NCI-H1436 (cell line): Measurements from ENCODE around the gene CDC14B.

Source experiments
- DNase-seq: peaks from one replicate; lab custom pipeline; 2025; lab: John Stamatoyannopoulos, UW

Gene CDC14B

DNA sequence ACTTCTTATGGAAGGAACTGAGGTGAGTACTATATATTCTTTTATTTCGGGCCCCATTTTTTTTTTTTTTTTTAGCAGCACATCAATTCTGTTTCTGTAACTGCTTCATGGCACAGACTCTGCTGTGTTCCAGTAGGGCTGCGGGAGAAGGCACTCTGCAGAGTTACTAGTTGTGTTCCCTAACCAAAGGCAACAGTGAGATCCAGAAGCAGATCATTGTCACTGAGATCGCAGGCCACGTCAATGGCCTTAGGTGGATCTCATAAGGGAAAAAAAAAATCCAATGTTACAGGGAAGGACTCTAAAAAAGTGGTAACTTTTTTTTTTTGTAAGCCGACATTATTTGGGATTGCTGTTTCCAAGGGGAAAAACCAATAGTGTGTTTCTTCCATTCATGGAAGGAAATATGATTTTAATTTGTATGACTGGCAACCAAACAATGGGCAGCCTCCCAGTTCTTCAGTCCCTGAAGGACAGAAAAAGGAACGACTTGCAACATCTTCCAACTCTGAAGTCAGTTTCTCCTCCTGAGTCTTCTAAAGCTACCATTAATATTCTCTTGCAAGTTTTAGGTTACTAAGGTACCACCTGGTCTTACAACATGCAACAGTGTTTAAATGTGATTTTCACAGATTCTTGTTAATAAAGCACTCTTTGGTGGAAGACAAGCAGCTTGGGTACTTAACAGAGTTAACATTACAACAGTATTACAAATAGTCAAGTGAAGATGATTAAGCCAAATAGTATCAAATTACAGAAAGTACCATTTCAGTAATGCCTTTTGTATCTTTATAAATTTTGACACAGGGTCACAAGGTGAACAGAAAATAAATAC lies 116.9 kb downstream of the CDC14B start:
- no peak for DNase-seq

DNA sequence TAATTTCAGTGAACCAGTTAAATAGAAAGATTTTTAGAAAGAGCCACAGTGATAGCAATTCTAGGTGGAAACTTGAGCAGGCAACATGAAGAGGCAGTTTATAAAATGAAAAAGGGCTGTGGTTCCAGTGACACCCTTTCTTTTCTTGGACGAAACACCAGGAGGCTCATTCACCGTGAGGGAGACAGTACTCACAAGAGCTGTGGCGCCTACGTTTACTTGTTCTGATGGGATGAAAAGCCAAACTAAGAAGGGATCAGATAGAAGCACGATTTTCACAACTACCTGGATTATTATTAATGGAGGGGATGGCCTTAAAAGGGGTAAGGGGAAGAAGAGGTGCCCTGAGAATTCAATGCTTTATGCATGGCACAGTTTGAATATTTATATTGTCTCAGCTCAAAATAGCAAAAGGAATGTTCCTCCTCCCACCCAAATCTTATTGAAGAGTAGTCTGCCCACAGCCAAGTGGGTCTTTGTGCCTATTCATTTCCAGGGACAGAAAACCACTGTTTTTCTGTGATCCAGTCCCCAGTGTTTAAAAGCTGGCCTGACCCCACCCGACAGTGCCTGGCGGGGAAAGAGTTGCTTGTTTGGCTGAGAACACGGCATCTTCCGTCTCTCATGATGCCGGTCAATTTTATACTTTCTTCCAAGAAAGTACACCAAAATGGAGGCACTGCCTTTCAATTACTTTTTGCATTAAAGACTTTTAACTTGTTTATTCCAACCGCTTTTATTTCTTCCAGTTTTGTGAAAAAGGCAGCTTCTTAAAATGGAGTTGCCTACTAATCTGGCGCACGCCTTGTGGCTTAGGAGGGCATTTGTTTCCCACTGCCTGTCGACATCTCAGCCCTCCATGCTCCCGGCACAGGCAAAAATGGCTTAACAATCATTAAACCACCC lies 117.8 kb downstream of the CDC14B start:
- DNase-seq, result no peak

DNA sequence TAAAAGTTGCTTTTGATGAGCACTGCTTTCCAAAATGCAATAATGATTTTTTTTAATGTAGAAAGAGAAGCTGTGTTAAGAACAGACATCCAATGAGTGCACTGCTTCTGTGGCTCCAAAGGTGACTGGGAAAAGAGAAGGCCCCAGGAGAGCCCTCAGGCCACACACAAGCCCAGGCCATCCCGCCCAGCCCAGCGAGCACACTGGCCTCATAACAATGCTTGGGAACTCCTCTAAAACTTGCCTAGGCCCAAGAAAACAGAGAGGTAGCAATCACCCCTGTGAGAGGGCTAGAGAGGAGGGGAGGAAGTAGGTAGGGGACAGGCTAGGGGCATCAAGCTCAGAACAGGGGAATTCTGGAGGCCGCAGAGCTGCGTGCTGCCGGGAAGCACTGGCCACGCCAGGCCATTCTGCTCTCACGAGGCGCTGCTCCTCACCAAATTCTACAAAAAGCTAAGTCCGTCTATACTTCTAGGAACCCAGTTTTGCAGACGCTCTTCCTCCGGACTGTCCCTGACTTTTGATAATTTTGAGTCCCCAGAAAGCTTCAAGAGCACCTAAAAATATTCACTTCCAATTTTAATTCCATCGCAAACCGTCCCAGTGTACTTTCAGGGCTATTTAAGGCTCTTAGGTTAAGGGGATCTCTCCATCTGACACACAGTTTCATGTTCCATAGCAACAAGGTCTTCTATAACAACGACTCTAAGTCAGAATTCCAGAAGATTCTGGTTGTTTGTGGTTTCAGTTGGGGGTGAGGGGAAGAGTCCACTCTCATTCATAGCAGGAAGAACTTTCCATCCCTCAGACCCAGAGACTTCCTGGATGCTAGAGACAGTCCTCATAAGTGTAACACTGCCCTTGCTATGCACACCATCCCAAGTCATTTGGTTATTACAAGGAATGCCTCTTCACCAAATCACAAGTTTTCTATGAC lies 118.7 kb downstream of the CDC14B start:
- DNase-seq, result no peak

DNA sequence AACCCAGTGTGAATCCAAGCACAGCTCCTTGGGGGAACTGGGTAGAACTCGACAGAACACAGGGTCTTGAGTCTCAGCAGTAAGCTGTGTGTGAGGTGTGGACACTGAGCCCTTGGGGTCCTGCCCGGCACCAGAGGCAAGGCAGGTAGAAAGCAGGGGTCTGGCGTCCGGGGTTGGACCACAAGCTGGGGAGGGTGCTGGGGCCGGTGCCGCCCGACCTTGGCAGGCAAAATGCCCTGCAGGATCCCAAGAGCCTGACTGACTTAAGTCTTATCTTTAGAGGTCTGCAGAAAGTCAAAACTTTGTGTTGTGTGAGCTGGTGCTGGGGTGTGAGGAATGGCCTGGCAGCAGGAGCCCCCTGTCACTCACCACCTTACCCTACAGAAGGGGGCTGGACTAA lies 120.4 kb downstream of the CDC14B start:
- no peak for DNase-seq

DNA sequence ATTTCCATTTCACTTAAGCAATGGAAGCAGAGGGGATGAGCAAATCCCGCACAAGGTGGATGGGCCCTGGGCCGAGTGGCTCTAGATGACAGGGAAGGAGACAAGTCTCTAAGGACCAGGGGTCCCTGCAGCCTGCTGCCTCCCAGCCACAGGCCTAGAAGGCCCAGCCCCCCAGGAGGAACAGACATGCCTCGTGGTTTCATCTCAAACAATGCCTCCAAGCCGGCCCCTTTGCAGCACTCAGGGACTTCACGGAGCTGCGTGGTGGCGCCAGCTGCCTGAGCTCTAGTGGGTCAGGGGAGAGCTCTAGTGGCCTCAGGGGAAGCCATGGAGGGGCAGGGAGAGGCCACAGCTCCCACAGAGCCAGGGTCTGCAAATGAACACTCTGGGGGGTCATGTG lies 120.8 kb downstream of the CDC14B start:
- DNase-seq, result no peak

DNA sequence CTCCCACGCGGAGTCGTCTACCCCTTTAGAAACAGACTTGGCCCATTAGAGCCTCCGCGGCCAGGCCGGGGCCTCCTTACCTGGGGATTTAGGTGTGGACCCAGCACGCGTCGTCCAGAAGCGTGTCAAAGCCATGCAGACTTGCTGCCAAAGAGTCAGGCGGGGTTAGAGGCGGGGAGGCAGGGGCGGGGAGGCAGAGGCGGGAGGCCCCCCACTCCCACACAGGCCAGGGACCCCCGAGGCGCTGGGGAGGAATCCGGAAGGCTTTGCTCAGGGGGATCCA lies 122.6 kb downstream of the CDC14B start:
- no peak for DNase-seq

DNA sequence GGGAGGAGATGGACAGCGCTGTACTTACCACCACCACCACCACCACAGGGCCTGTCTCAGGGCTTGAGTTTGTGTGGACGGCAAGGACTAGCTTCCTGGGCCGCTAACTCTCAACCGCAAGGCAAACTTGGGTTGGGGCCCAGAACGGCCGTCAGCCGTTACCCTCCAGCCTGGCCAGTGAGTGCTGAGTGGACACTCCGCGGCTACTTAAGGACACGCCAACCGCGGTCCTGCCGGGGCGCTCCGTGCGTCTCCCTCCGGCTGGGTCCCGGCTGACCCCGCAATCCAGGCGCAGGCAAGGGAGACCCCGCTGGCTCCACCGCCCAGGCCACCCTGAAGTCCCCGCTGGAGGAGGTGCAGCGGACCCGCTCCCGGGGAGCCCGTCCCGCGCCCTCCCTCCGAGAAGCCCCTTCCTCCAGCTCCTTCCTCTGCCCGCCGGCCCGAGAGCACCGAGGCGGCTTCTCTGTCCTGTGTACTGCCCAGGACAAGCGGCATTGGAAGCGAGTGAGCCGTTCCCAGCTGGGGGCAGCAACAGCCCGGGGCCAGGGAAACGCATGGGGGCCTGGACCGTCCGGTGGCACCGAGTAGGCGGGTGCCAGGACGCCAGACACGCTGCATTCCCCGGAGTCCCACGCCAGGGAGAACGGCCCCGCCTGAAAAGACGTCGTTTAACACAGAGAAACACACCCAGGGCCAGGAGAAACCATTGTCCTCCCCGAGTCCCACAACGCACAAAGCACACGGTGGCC lies 123.1 kb downstream of the CDC14B start:
- no peak for DNase-seq

DNA sequence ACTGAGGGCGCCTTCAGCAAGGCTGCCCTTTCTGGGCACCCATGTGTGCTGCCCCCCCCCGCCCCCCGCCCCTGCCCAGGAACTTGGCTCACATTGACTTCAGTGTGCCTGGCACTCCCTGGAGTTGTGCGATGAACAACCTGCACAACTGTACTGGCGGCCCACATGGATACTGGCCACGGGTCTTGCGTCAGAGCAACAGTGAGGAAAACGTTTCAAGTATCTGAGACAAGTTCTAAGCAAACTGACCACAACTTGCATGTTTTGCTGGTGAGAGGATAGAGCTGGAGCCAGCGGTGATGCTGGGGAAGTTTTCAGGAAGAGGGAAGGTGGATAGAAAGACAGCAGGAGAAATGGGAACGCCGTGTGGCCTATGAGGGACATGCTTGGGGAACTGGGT lies 124.3 kb downstream of the CDC14B start:
- no peak for DNase-seq

DNA sequence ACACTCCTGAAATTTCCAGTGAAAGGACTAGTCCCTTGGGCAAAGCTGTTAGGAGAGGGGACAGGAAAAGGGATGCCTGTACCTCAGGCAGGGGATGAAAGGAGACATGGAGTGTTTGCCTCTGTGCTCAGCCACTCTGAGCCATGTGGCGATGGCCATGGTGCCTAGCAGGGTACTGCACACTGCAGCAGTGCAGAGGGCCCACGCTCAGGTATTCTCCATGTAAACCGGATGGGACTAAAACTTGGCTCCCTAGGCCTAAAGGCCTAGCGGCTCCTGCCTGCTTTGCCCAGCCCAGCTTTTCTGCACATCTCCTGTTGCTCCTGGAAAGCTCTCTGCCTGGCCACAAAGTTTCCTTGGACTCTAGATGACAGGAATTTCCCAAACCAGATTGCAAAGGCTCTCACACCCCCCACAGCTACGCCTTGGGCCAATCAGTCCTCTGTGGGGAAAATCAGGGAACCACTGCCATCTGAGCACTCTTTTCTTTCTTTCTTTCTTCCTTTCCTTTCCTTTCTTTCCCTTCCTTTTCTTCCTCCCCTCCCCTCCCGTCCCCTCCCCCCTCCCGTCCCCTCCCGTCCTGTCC lies 125.3 kb downstream of the CDC14B start:
- no peak for DNase-seq

DNA sequence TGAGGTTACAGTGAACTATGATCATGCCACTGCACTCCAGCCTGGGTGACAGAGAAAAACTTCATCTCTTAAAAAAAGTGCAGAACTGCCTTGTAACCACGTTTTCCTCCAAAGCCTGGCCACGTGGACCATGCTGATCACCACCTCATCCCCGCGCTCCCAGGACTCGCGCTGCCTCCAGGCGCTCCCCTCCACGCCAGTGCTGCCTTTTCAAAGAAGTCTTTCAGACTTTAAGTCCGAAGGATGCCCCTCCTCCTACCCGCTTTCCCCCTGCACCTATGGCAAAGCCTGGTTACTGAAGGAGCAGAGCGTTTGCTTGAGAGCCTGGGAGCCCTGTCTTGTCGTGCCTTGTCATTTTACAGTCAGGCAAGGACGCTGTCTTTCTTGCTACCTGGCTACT lies 125.9 kb downstream of the CDC14B start:
- DNase-seq, result no peak

DNA sequence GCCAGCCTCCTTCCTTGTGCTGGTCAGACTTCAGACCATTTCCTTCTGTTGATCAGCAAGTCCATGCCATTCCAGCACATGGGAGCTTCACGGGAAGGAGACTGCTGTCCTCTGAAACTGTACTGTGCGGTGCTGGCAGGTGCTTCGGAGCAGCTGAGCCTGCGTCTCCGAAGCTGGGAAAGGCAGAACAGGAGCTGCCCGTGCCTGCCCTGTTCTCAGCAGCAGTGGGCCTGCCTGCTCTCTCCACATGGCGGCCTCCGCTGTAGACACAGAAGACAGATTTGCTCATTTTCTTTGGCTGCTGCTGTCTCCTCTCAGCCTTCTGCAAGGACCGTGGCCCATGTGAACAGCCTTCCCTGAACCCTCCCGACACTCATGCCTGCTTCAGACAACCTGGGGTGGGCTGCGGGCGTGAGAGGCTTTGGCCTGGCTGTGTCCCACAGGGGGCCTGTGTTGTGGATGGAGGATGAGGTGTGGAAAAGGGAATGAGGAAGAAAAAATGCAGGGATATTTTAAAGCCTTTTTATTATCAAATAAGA lies 126.6 kb downstream of the CDC14B start:
- no peak for DNase-seq

DNA sequence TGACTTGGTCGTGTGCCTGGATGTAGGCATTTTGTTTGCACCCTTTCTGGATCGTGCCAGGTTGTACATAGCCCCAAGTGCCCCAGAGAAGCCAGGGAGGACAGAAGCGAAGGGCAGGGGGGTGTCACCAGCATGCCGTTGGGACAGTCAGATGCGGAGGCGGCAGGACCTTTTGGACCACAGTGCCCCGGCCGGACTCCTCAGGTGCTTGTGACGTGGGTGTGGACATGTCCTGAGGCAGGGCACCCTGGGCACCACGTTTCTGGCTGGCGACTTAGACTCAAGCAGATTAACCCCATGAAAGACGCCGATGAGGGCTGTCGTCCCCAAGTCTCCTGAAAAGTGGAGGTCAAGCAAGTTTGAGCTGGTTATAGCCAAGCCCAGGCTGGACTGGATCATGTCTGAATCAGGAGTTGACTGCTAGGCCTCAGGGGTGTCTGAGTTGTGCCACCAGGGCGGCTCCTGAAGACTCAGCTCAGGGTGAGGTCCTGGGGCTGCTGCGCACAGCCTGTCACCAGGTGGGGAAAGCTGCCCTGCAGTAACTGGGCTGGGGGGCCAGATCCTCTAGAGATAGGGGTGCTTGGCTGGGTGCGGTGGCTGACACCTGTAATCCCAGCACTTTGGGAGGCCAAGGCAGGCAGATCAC lies 127.6 kb downstream of the CDC14B start:
- no peak for DNase-seq

DNA sequence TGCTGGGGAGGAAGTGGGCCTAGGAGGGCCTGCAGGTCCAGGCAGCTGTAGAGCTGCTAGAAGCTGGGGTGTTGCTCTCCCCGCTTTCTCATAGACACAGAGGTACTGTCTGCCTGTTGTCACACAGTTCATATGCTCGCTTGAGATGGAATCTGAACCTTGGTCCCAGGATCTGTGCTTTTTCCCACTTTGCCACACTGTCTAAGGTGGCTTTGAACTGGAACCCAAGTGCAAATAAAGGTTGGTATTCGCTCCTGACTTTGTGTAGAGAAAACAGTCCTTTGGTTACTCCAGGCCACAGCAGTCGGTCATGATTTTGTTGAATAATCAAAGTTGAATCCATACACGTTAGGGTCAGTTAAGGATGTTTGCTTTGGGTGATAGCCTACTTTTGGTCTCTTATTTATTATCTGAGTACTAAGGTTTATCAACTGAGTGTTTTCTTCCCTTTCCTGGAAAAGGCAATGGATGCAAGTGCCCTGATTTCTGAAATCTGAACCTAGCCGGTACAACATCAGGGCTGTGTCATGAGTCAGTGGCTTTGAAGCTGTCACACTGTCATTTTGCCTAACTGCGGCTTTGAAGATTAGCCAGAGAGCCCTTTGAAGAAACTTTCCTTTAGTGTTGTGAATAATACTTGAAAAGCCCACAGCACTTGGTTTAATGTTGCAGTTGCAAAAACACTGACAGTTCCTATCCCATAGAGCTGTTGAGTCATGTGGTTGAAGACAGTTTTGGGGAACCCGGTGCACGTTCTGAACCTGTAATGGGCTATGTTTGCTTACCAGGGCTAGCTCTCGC lies 128.4 kb downstream of the CDC14B start:
- DNase-seq, result no peak

DNA sequence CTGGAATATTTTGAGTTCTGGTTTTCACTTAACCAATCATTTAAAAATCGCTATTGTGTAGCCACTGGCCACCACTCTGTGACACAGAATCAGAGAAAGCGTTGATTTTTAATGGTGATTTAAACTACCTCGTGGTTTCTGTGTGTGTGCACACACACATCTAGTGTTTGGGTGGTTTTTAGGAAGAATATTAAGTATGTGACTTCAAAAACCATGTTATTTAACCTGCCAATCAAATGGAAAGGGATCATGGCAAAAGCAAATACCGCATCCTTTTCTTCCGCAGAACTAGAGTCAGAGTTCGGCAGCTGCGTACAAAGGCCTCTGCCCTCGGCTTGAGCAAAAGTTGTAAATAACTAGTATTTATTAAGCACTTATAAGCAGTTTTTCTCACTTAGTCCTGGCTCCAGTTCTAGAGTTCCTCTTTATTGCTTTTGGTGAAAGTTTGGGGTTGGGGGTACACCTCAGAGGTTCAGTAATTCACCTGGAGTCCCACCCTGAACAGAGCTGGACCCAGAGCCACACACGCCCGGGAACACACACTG lies 129.0 kb downstream of the CDC14B start:
- DNase-seq, result no peak

DNA sequence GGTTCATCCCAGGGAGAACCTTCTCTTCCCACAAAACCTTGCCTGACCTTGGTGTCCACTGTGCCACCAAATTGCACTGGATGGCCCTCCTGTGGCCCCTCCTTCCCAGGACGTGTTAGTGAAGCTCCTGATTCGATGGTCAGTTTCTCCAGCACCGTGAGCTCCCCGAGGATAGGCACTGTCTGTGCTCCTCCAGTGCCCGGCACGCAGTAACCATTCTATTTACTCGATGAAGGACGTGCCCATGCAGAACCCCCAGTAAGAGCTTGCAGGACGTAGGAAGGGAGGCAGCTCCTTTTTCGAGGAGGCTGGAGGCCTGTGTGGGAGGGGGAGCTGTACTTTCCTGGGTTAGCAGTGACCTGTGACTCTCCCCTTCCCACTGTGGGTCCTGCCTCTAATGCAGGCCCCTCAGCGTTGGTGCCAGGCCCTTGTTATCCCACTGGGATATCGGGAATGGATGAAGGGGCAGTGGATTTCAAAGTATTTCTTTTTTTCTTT lies 130.1 kb downstream of the CDC14B start:
- DNase-seq, result no peak

DNA sequence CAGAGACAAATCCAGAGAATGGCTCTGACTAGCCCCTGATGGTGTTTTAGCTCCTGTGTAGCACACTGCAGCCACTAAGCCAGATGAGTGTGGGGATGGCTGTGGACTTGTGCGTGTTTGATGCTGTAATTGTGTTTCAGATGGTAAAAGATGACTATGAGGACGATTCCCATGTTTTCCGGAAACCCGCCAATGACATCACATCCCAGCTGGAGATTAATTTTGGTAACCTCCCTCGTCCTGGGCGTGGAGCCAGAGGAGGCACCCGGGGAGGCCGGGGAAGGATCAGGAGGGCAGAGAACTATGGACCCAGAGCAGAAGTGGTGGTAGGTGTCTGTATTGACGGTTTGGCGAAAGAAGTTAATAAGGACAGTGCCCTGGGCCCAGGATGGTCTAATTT lies 131.7 kb downstream of the CDC14B start:
- no peak for DNase-seq

DNA sequence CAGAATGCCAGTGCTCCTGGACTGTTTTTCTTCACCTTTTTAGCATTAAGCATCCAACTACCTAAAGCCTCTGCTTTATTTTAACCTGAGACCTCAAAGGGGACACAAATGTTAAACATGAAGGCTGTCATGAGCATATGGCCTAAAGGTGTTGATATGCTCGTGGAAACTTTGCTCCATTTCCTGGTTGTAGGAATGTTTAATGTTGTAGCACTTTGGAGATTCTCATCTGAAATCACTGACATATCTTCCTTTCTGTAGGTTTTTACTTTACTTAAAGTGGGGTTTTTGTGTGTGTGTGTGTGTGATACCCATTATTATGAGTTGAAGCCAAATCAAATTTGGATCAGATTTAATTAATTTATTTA lies 132.6 kb downstream of the CDC14B start:
- DNase-seq, result no peak

DNA sequence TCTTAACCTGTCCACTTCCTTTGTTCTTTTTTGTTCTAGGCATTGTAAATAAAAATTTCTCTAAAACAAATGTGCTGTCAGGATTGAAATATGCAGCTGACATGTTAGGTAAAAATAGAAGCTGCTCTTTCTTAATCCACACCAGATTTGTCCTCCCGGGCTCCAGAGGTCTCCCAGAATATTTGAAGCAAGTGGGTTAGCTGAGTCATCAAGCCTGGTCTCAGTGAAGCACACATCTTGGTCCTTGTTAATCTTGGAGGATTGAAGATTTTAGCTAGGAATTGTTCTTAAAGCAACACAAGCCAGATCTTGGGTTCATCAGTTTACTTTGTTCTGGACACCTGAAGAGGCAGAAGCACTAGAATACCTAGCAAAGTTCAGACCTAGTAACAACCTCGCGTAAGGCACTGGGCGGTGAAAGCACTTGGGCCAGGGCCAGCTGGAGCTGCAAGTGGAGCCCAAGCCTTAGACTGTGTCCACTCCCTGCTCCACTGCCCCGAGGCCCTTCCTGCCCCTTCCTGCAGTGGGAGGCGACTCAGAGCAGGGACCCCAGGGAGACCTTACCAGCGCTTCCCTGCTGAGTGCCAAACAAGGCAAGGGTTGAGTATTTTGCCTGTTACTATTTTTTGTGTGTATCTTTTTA lies 133.1 kb downstream of the CDC14B start:
- no peak for DNase-seq

DNA sequence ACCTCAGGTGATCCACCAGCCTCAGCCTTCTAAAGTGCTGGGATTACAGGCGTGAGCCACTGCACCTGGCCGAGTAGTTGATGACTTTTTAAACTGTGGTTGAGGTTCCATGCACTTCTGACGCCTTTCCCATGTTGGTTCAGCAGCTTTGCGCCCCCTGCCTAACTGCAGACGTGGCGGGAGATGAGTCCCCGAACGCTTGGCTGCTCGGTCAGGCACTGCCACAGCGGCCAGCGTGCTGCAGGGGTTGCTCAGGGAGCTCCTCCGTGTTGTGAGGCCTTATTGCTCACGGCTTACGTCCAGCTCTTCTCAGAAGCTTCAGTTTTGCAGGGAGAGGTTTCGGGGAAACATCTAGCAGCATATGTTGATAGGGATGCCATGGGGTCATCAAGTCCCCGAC lies 134.4 kb downstream of the CDC14B start:
- no peak for DNase-seq
